Measurements from ENCODE around the gene PTCD3.
A peak's percentile ranks its signal among the peaks of the same experiment; 100 is the strongest.

The PTCD3 gene

DNA sequence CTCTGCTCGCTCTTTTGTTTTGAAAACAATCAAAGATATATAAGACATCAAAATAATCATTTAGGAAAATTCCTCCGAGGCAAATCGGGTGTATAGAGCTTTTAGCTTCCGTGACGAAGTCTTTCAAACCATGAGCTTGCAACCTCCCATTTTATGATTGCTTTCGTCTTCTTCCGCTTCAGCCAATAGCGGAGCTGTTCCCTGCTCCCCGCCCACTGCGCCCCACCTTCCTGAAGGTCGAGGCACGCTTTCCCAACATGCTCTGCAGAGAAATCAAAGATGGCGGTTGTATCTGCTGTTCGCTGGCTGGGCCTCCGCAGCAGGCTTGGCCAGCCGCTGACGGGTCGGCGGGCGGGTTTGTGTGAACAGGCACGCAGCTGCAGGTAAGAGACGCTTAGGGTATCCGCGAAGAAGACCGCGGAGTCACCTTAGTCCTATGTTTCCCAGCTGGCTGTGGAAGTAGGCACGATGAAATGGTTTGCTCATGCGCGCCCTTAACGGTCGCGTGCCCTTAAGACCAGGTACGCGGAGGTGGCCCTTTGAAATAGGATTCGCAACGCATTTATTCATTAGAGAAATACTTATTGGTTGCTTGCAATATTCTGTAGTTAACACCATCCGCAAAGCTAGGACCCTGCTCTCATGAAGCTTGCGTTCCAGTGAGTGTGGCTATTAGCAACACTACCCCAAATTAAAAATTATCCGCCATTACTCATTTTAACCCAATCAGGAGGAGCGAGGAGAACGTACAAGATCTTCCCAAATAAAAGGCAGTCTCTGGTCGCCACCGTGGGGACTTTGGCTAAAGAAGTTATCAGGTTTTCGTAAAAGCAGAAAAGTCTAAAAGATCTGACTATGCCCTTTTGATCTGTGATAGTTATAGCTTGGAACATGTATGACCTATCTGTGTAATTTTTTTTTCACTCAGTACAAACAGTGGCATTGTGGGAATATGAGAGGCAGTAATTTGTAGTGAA, at the start of gene PTCD3:
PTCD3 (plus strand) TSS at position 267 of the 977 bp plus-strand sequence; CDS start at position 280, 13 bp downstream.
- Histone ChIP-seq H3K4me3 (ENCODE audit: low read length in 2 of 2) (peak within 1 kb of the TSS; percentile 89 to 99), H3K36me3 (ENCODE audit: control insufficient read depth in 2 of 2, insufficient read depth in 2 of 2, low read length in 2 of 2) (peaks cover 17 to 34% of the 10 kb centered on the region in 2 donors), H3K27ac (ENCODE audit: low read depth in 2 of 2, low read length in 2 of 2) (peak within 1 kb of the TSS; percentile 68 to 79)

GRCh38 chr2:86056590-86057331, 49.3 kb upstream of the PTCD3 start:
- H3K9me3 ChIP-seq (ENCODE audit: control insufficient read depth in 2 of 2, low read length in 2 of 2), result no peaks in the 10 kb centered on the region
- no peaks in the 10 kb centered on the region for H3K27me3 ChIP-seq (ENCODE audit: control insufficient read depth in 2 of 2, insufficient read depth in 2 of 2, low read length in 2 of 2)
- H3K4me1 ChIP-seq (ENCODE audit: control insufficient read depth in 2 of 2, insufficient read depth in 2 of 2, low read length in 2 of 2), result no peaks in the 10 kb centered on the region
- H3K9ac ChIP-seq (ENCODE audit: low read depth in 1 of 2, low read length in 2 of 2), result no peak overlapping the region
- H3K27ac ChIP-seq (ENCODE audit: low read depth in 2 of 2, low read length in 2 of 2), result no peak overlapping the region
- peaks cover 25 to 32% of the 10 kb centered on the region in 2 donors for H3K36me3 ChIP-seq (ENCODE audit: control insufficient read depth in 2 of 2, insufficient read depth in 2 of 2, low read length in 2 of 2)
- H3K4me3 ChIP-seq (ENCODE audit: low read length in 2 of 2), result no peak overlapping the region

More for the DNA sequence above, at the start of gene PTCD3:
- peaks cover 11 to 17% of the 10 kb centered on the region in 2 donors for H3K4me1 ChIP-seq (ENCODE audit: control insufficient read depth in 2 of 2, insufficient read depth in 2 of 2, low read length in 2 of 2)
- peak within 1 kb of the TSS; percentile 77 to 89 for H3K9ac ChIP-seq (ENCODE audit: low read depth in 1 of 2, low read length in 2 of 2)
- no peaks in the 10 kb centered on the region for H3K9me3 ChIP-seq (ENCODE audit: control insufficient read depth in 2 of 2, low read length in 2 of 2)
- H3K27me3 ChIP-seq (ENCODE audit: control insufficient read depth in 2 of 2, insufficient read depth in 2 of 2, low read length in 2 of 2), result no peaks in the 10 kb centered on the region

DNA sequence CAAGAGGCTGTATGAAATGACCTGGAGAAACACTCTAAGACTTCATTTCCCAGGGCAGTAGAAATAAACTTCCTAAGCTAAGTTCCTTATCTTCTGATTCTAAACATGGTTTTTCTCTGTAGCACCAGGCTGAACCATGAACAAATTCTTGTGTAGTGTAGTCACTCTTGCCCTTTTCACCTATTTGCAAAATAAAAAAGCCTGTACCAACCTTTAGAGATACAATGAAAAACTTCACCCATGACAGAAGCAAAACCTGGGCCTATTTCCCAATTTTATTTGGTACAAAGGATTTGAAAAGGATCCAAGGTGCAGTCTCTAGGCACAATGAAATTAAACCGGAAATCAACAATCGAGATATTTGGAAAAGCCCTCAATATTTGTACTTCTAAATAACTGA, 44.0 kb upstream of the PTCD3 start:
- H3K9ac ChIP-seq (ENCODE audit: low read depth in 1 of 2, low read length in 2 of 2), result no peak overlapping the region
- no peak overlapping the region for H3K27ac ChIP-seq (ENCODE audit: low read depth in 2 of 2, low read length in 2 of 2)
- H3K9me3 ChIP-seq (ENCODE audit: control insufficient read depth in 2 of 2, low read length in 2 of 2), result no peaks in the 10 kb centered on the region
- no peaks in the 10 kb centered on the region for H3K27me3 ChIP-seq (ENCODE audit: control insufficient read depth in 2 of 2, insufficient read depth in 2 of 2, low read length in 2 of 2)
- H3K36me3 ChIP-seq (ENCODE audit: control insufficient read depth in 2 of 2, insufficient read depth in 2 of 2, low read length in 2 of 2), result peaks cover 19 to 41% of the 10 kb centered on the region in 2 donors
- no peak overlapping the region for H3K4me3 ChIP-seq (ENCODE audit: low read length in 2 of 2)
- peaks cover 0 to 3% of the 10 kb centered on the region in 2 donors for H3K4me1 ChIP-seq (ENCODE audit: control insufficient read depth in 2 of 2, insufficient read depth in 2 of 2, low read length in 2 of 2)

GRCh38 chr2:86064006-86064405, 42.0 kb upstream of the PTCD3 start:
- no peak overlapping the region for H3K4me3 ChIP-seq (ENCODE audit: low read length in 2 of 2)
- H3K27me3 ChIP-seq (ENCODE audit: control insufficient read depth in 2 of 2, insufficient read depth in 2 of 2, low read length in 2 of 2), result no peaks in the 10 kb centered on the region
- no peaks in the 10 kb centered on the region for H3K9me3 ChIP-seq (ENCODE audit: control insufficient read depth in 2 of 2, low read length in 2 of 2)
- H3K9ac ChIP-seq (ENCODE audit: low read depth in 1 of 2, low read length in 2 of 2), result no peak overlapping the region
- H3K36me3 ChIP-seq (ENCODE audit: control insufficient read depth in 2 of 2, insufficient read depth in 2 of 2, low read length in 2 of 2), result peaks cover 22 to 50% of the 10 kb centered on the region in 2 donors
- H3K27ac ChIP-seq (ENCODE audit: low read depth in 2 of 2, low read length in 2 of 2), result no peak overlapping the region
- peaks cover 0 to 3% of the 10 kb centered on the region in 2 donors for H3K4me1 ChIP-seq (ENCODE audit: control insufficient read depth in 2 of 2, insufficient read depth in 2 of 2, low read length in 2 of 2)

DNA sequence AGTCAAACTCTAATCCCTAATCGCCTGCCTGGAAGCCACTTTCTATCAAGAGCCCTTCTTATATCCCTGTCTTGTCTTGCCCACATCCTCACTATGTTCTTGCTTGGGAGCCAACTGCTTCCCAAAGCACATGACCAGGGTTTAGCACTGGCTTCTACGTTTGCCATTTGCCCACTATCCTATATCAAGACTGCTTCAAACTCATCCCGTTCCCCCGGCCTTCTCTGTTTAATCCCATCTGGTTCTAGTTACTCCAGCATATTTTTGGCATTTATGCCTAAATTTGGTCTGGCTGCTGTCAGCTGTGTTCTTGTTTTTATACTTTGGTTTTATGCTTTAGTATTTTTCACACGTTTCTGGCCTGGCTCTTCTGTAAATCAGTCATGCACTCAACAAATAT, 40.5 kb upstream of the PTCD3 start:
- H3K27ac ChIP-seq (ENCODE audit: low read depth in 2 of 2, low read length in 2 of 2), result no peak overlapping the region
- no peaks in the 10 kb centered on the region for H3K27me3 ChIP-seq (ENCODE audit: control insufficient read depth in 2 of 2, insufficient read depth in 2 of 2, low read length in 2 of 2)
- H3K4me3 ChIP-seq (ENCODE audit: low read length in 2 of 2), result no peak overlapping the region
- no peak overlapping the region for H3K9ac ChIP-seq (ENCODE audit: low read depth in 1 of 2, low read length in 2 of 2)
- peaks cover 32 to 54% of the 10 kb centered on the region in 2 donors for H3K36me3 ChIP-seq (ENCODE audit: control insufficient read depth in 2 of 2, insufficient read depth in 2 of 2, low read length in 2 of 2)
- peaks cover 0 to 3% of the 10 kb centered on the region in 2 donors for H3K4me1 ChIP-seq (ENCODE audit: control insufficient read depth in 2 of 2, insufficient read depth in 2 of 2, low read length in 2 of 2)
- no peaks in the 10 kb centered on the region for H3K9me3 ChIP-seq (ENCODE audit: control insufficient read depth in 2 of 2, low read length in 2 of 2)

GRCh38 chr2:86066007-86066578, 39.9 kb upstream of the PTCD3 start:
- H3K9me3 ChIP-seq (ENCODE audit: control insufficient read depth in 2 of 2, low read length in 2 of 2), result no peaks in the 10 kb centered on the region
- H3K4me3 ChIP-seq (ENCODE audit: low read length in 2 of 2), result no peak overlapping the region
- no peaks in the 10 kb centered on the region for H3K27me3 ChIP-seq (ENCODE audit: control insufficient read depth in 2 of 2, insufficient read depth in 2 of 2, low read length in 2 of 2)
- H3K27ac ChIP-seq (ENCODE audit: low read depth in 2 of 2, low read length in 2 of 2), result no peak overlapping the region
- H3K4me1 ChIP-seq (ENCODE audit: control insufficient read depth in 2 of 2, insufficient read depth in 2 of 2, low read length in 2 of 2), result peaks cover 0 to 3% of the 10 kb centered on the region in 2 donors
- no peak overlapping the region for H3K9ac ChIP-seq (ENCODE audit: low read depth in 1 of 2, low read length in 2 of 2)
- peaks cover 28 to 52% of the 10 kb centered on the region in 2 donors for H3K36me3 ChIP-seq (ENCODE audit: control insufficient read depth in 2 of 2, insufficient read depth in 2 of 2, low read length in 2 of 2)

DNA sequence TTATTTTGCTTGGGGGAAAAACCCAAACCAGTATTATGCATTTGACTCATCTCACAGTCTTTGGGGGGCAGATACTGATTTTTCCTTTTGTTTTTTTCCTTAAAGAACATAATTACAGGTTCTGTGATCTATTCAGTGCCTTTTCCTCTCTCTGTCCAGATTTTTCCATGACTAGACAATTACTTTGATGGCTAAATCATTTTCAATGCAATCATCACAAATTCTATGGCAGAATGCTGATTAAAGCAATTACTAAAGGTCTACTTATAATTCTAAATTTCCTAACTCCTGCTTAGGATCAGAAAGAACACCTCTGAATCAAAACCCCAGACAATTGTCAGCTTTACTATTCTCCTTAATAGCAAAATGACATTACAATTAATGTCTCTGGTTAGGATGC, 39.1 kb upstream of the PTCD3 start:
- Histone ChIP-seq H3K9ac (ENCODE audit: low read depth in 1 of 2, low read length in 2 of 2) (no peak overlapping the region), H3K4me3 (ENCODE audit: low read length in 2 of 2) (no peak overlapping the region), H3K36me3 (ENCODE audit: control insufficient read depth in 2 of 2, insufficient read depth in 2 of 2, low read length in 2 of 2) (peaks cover 31 to 53% of the 10 kb centered on the region in 2 donors), H3K4me1 (ENCODE audit: control insufficient read depth in 2 of 2, insufficient read depth in 2 of 2, low read length in 2 of 2) (peaks cover 0 to 3% of the 10 kb centered on the region in 2 donors), H3K9me3 (ENCODE audit: control insufficient read depth in 2 of 2, low read length in 2 of 2) (no peaks in the 10 kb centered on the region), H3K27me3 (ENCODE audit: control insufficient read depth in 2 of 2, insufficient read depth in 2 of 2, low read length in 2 of 2) (no peaks in the 10 kb centered on the region), H3K27ac (ENCODE audit: low read depth in 2 of 2, low read length in 2 of 2) (no peak overlapping the region)

GRCh38 chr2:86068136-86068588, 37.9 kb upstream of the PTCD3 start:
- H3K9ac ChIP-seq (ENCODE audit: low read depth in 1 of 2, low read length in 2 of 2), result no peak overlapping the region
- no peak overlapping the region for H3K4me3 ChIP-seq (ENCODE audit: low read length in 2 of 2)
- peaks cover 0 to 7% of the 10 kb centered on the region in 2 donors for H3K4me1 ChIP-seq (ENCODE audit: control insufficient read depth in 2 of 2, insufficient read depth in 2 of 2, low read length in 2 of 2)
- no peak overlapping the region for H3K27ac ChIP-seq (ENCODE audit: low read depth in 2 of 2, low read length in 2 of 2)
- no peaks in the 10 kb centered on the region for H3K9me3 ChIP-seq (ENCODE audit: control insufficient read depth in 2 of 2, low read length in 2 of 2)
- no peaks in the 10 kb centered on the region for H3K27me3 ChIP-seq (ENCODE audit: control insufficient read depth in 2 of 2, insufficient read depth in 2 of 2, low read length in 2 of 2)
- H3K36me3 ChIP-seq (ENCODE audit: control insufficient read depth in 2 of 2, insufficient read depth in 2 of 2, low read length in 2 of 2), result peaks cover 33 to 51% of the 10 kb centered on the region in 2 donors

DNA sequence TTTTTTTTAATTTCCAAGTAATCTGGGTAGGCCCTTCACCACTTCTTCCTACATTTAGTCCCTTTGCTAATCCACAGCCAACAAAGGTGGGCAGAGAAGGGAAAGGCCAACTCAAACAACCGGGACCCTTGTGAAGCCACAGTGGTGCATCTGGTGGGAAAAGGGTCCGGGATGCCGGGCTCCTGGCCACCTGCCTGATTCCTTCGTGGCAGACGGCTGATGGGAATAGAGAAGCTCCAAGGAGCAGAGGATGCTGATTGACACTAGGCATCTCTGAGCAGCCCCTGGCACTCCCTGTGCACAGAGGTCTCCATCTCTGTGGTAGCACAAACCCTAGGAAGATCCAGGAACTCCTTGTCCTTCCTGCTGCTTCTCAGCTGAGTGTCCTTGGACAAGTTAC, 37.4 kb upstream of the PTCD3 start:
- peaks cover 0 to 7% of the 10 kb centered on the region in 2 donors for H3K4me1 ChIP-seq (ENCODE audit: control insufficient read depth in 2 of 2, insufficient read depth in 2 of 2, low read length in 2 of 2)
- no peaks in the 10 kb centered on the region for H3K9me3 ChIP-seq (ENCODE audit: control insufficient read depth in 2 of 2, low read length in 2 of 2)
- no peak overlapping the region for H3K9ac ChIP-seq (ENCODE audit: low read depth in 1 of 2, low read length in 2 of 2)
- H3K4me3 ChIP-seq (ENCODE audit: low read length in 2 of 2), result no peak overlapping the region
- H3K27me3 ChIP-seq (ENCODE audit: control insufficient read depth in 2 of 2, insufficient read depth in 2 of 2, low read length in 2 of 2), result no peaks in the 10 kb centered on the region
- peaks cover 38 to 53% of the 10 kb centered on the region in 2 donors for H3K36me3 ChIP-seq (ENCODE audit: control insufficient read depth in 2 of 2, insufficient read depth in 2 of 2, low read length in 2 of 2)
- H3K27ac ChIP-seq (ENCODE audit: low read depth in 2 of 2, low read length in 2 of 2), result no peak overlapping the region

Measured in mucosa of rectum (tissue), 2 donors.